ENCODE measurements around the gene KNDC1.

DNA sequence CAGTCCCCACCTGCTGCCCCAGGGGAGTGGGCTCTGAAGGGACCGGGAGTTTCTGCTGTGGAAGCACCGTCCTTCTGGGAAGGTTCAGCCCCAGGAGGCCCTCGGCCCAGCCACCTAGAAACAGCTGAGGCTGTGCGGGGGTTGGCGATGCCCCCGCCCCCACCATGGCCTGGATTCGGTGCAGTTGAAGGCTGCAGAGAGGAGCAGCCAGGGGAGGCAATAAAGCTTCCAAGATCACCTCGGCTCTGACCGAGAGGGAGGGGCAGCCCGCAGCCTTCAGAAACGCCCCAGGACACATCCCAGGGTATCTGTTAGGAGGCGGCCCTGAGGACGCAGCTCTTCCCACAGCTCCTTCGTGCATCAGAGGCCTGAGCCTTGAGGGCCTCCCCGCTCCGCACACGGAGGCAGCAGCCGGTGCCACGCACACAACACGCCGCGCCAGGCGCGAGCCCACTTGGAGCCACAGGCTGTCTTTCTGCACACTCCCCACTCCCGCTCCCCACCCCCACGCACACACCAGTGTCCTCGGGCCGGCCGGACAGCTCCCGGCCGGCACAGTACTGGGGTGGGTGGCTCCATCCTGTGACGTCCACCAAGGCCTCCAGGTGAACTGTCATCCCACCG, 1.6 kb downstream of the KNDC1 start:
- TF ChIP-seq, protein P1, sequence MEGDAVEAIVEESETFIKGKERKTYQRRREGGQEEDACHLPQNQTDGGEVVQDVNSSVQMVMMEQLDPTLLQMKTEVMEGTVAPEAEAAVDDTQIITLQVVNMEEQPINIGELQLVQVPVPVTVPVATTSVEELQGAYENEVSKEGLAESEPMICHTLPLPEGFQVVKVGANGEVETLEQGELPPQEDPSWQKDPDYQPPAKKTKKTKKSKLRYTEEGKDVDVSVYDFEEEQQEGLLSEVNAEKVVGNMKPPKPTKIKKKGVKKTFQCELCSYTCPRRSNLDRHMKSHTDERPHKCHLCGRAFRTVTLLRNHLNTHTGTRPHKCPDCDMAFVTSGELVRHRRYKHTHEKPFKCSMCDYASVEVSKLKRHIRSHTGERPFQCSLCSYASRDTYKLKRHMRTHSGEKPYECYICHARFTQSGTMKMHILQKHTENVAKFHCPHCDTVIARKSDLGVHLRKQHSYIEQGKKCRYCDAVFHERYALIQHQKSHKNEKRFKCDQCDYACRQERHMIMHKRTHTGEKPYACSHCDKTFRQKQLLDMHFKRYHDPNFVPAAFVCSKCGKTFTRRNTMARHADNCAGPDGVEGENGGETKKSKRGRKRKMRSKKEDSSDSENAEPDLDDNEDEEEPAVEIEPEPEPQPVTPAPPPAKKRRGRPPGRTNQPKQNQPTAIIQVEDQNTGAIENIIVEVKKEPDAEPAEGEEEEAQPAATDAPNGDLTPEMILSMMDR (conservative IDR thresholded peaks at IDR 0.05): no peak
- TF ChIP-seq EZH2 (IDR thresholded peaks at IDR 0.05; ENCODE audit: low read depth): no peak
